Immature natural killer cell (primary cell): ENCODE results near the gene IMMP2L. TPM values are rescaled to one million over a fixed set of nuclear protein-coding genes. Genes with fewer than 3 reads are reported as not detected.

Source experiments
- DNase-seq, 3 donors: peaks; one replicate each; pipeline ENCODE4 v3.0.0; 2022; ENCODE audit warnings: mixed read lengths in 1 of 3
- H3K27ac Mint-ChIP-seq, 6 donors: one replicate each; pipeline ENCODE4 v1.8.0; 2020; ENCODE audit warnings: mixed read lengths in 6 of 6, mild to moderate bottlenecking in 5 of 6, inconsistent platforms in 4 of 6, moderate library complexity in 3 of 6
- H3K27me3 Mint-ChIP-seq, 3 donors: one replicate each; pipeline ENCODE4 v1.8.0; 2020 to 2021; ENCODE audit warnings: low read depth in 3 of 3, mild to moderate bottlenecking in 3 of 3, mixed read lengths in 3 of 3, moderate library complexity in 3 of 3, inconsistent platforms in 1 of 3
- H3K36me3 Mint-ChIP-seq, 3 donors: one replicate each; pipeline ENCODE4 v1.8.0; 2020; ENCODE audit warnings: mixed read lengths in 3 of 3, inconsistent platforms in 2 of 3, mild to moderate bottlenecking in 2 of 3
- H3K4me1 Mint-ChIP-seq, 2 donors: one replicate each; pipeline ENCODE4 v1.8.0; 2020; ENCODE audit warnings: inconsistent platforms in 2 of 2, mild to moderate bottlenecking in 2 of 2, mixed read lengths in 2 of 2, moderate library complexity in 1 of 2
- H3K4me3 Mint-ChIP-seq, 5 donors: one replicate each; pipeline ENCODE4 v1.8.0; 2020; ENCODE audit warnings: mild to moderate bottlenecking in 5 of 5, mixed read lengths in 5 of 5, inconsistent platforms in 3 of 5, moderate library complexity in 3 of 5
- H3K9me3 Mint-ChIP-seq, 6 donors: one replicate each; pipeline ENCODE4 v1.8.0; 2020; ENCODE audit warnings: mild to moderate bottlenecking in 6 of 6, mixed read lengths in 6 of 6, inconsistent platforms in 4 of 6, moderate library complexity in 3 of 6
- polyA plus RNA-seq, 3 donors: library from polyadenylated mRNA; unstranded; fragments of 300-500 nt; fragmentation: Illumina TruSeq; gene quantifications; one replicate each; pipeline ENCODE4 v1.2.3, GENCODE V29; 2021

Gene IMMP2L
- polyA plus RNA-seq, 3 donors from 2014 or later: 17.0 to 20.7 TPM; not detected in 1

- H3K4me3 Mint-ChIP-seq: no peak overlapping the region
- H3K9me3 Mint-ChIP-seq: peaks cover 0 to 13% (median 3%) of the 10 kb centered on the region in 6 donors
- no peak for DNase-seq
- H3K27me3 Mint-ChIP-seq: peaks cover 0 to 4% (median 0%) of the 10 kb centered on the region in 3 donors
- peaks cover 0 to 5% (median 4%) of the 10 kb centered on the region in 3 donors for H3K36me3 Mint-ChIP-seq
- no peaks in the 10 kb centered on the region for H3K4me1 Mint-ChIP-seq
- no peak overlapping the region for H3K27ac Mint-ChIP-seq
Observed at GRCh38 chr7:111381590-111381989, 180.7 kb downstream of the IMMP2L start.

GRCh38 chr7:111380945-111381344, 181.3 kb downstream of the IMMP2L start:
- no peak overlapping the region for H3K4me3 Mint-ChIP-seq
- peaks cover 0 to under 1% (median under 1%) of the 10 kb centered on the region in 3 donors for H3K36me3 Mint-ChIP-seq
- H3K27me3 Mint-ChIP-seq: peaks cover 0 to 4% (median 0%) of the 10 kb centered on the region in 3 donors
- DNase-seq: no peak
- H3K27ac Mint-ChIP-seq: no peak overlapping the region
- H3K4me1 Mint-ChIP-seq: no peaks in the 10 kb centered on the region
- peaks cover 0 to 6% (median 1%) of the 10 kb centered on the region in 6 donors for H3K9me3 Mint-ChIP-seq

- H3K27ac Mint-ChIP-seq: no peak overlapping the region
- peaks cover 0 to 2% (median 2%) of the 10 kb centered on the region in 3 donors for H3K27me3 Mint-ChIP-seq
- H3K4me1 Mint-ChIP-seq: no peaks in the 10 kb centered on the region
- DNase-seq: no peak
- peaks cover 0 to 2% (median 0%) of the 10 kb centered on the region in 3 donors for H3K36me3 Mint-ChIP-seq
- H3K4me3 Mint-ChIP-seq: no peak overlapping the region
- peaks cover 0 to 1% (median 0%) of the 10 kb centered on the region in 6 donors for H3K9me3 Mint-ChIP-seq
Observed at GRCh38 chr7:111374027-111374426, 188.3 kb downstream of the IMMP2L start.

- H3K9me3 Mint-ChIP-seq: peaks cover 0 to 1% (median 0%) of the 10 kb centered on the region in 6 donors
- H3K4me3 Mint-ChIP-seq: no peak overlapping the region
- H3K27me3 Mint-ChIP-seq: peaks cover 0 to 2% (median 0%) of the 10 kb centered on the region in 3 donors
- peaks cover 0 to 2% (median 0%) of the 10 kb centered on the region in 3 donors for H3K36me3 Mint-ChIP-seq
- no peak for DNase-seq
- no peak overlapping the region for H3K27ac Mint-ChIP-seq
- no peaks in the 10 kb centered on the region for H3K4me1 Mint-ChIP-seq
Observed at GRCh38 chr7:111371437-111371836, 190.9 kb downstream of the IMMP2L start.

- H3K4me3 Mint-ChIP-seq: no peak overlapping the region
- DNase-seq: no peak
- no peak overlapping the region for H3K27ac Mint-ChIP-seq
- peaks cover 0 to 1% (median 0%) of the 10 kb centered on the region in 6 donors for H3K9me3 Mint-ChIP-seq
- no peaks in the 10 kb centered on the region for H3K4me1 Mint-ChIP-seq
- H3K27me3 Mint-ChIP-seq: peaks cover 0 to 2% (median 0%) of the 10 kb centered on the region in 3 donors
- H3K36me3 Mint-ChIP-seq: peaks cover 0 to 2% (median 0%) of the 10 kb centered on the region in 3 donors
Observed at GRCh38 chr7:111370002-111370401, 192.3 kb downstream of the IMMP2L start.

- no peaks in the 10 kb centered on the region for H3K4me1 Mint-ChIP-seq
- DNase-seq: no peak
- no peak overlapping the region for H3K4me3 Mint-ChIP-seq
- peaks cover 0 to 3% (median 0%) of the 10 kb centered on the region in 6 donors for H3K9me3 Mint-ChIP-seq
- peaks cover 0 to 3% (median 2%) of the 10 kb centered on the region in 3 donors for H3K36me3 Mint-ChIP-seq
- no peak overlapping the region for H3K27ac Mint-ChIP-seq
- peaks cover 0 to 2% (median 0%) of the 10 kb centered on the region in 3 donors for H3K27me3 Mint-ChIP-seq
Observed at GRCh38 chr7:111368381-111369065, 193.8 kb downstream of the IMMP2L start.

- Mint-ChIP-seq H3K27me3 (no peaks in the 10 kb centered on the region), H3K4me1 (no peaks in the 10 kb centered on the region), H3K4me3 (no peak overlapping the region), H3K36me3 (peaks cover 0 to 4% (median 3%) of the 10 kb centered on the region in 3 donors), H3K9me3 (peaks cover 0 to 6% (median 0%) of the 10 kb centered on the region in 6 donors), H3K27ac (no peak overlapping the region)
- DNase-seq: no peak
Observed at GRCh38 chr7:111364413-111364812, 197.9 kb downstream of the IMMP2L start.

- Mint-ChIP-seq H3K4me3 (no peak overlapping the region), H3K4me1 (no peaks in the 10 kb centered on the region), H3K27me3 (no peaks in the 10 kb centered on the region), H3K27ac (no peak overlapping the region), H3K36me3 (peaks cover 0 to 4% (median 3%) of the 10 kb centered on the region in 3 donors), H3K9me3 (peaks cover 0 to 6% (median 0%) of the 10 kb centered on the region in 6 donors)
- no peak for DNase-seq
Observed at GRCh38 chr7:111363099-111363498, 199.2 kb downstream of the IMMP2L start.

GRCh38 chr7:111362506-111363054, 199.7 kb downstream of the IMMP2L start:
- no peak for DNase-seq
- H3K27ac Mint-ChIP-seq: no peak overlapping the region
- H3K27me3 Mint-ChIP-seq: no peaks in the 10 kb centered on the region
- H3K4me3 Mint-ChIP-seq: no peak overlapping the region
- H3K9me3 Mint-ChIP-seq: peaks cover 0 to 8% (median 0%) of the 10 kb centered on the region in 6 donors
- no peaks in the 10 kb centered on the region for H3K4me1 Mint-ChIP-seq
- H3K36me3 Mint-ChIP-seq: peaks cover 0 to 4% (median 3%) of the 10 kb centered on the region in 3 donors

- Mint-ChIP-seq H3K36me3 (peaks cover 0 to 4% (median 3%) of the 10 kb centered on the region in 3 donors), H3K9me3 (peaks cover 0 to 8% (median 0%) of the 10 kb centered on the region in 6 donors), H3K27me3 (no peaks in the 10 kb centered on the region), H3K4me3 (no peak overlapping the region), H3K4me1 (no peaks in the 10 kb centered on the region), H3K27ac (no peak overlapping the region)
- no peak for DNase-seq
Observed at GRCh38 chr7:111358915-111359314, 203.4 kb downstream of the IMMP2L start.

GRCh38 chr7:111357691-111358090, 204.6 kb downstream of the IMMP2L start:
- H3K9me3 Mint-ChIP-seq: peaks cover 0 to 6% (median 0%) of the 10 kb centered on the region in 6 donors
- no peak for DNase-seq

GRCh38 chr7:111356941-111357340, 205.4 kb downstream of the IMMP2L start:
- no peak for DNase-seq
- no peak overlapping the region for H3K4me3 Mint-ChIP-seq
- no peak overlapping the region for H3K27ac Mint-ChIP-seq
- peaks cover 0 to 2% (median 0%) of the 10 kb centered on the region in 6 donors for H3K9me3 Mint-ChIP-seq
- peaks cover 0 to 4% (median 0%) of the 10 kb centered on the region in 3 donors for H3K36me3 Mint-ChIP-seq
- H3K27me3 Mint-ChIP-seq: no peaks in the 10 kb centered on the region
- H3K4me1 Mint-ChIP-seq: no peaks in the 10 kb centered on the region

More at GRCh38 chr7:111357691-111358090, 204.6 kb downstream of the IMMP2L start:
- H3K4me1 Mint-ChIP-seq: no peaks in the 10 kb centered on the region
- H3K27ac Mint-ChIP-seq: no peak overlapping the region
- H3K36me3 Mint-ChIP-seq: peaks cover 0 to 4% (median 0%) of the 10 kb centered on the region in 3 donors
- no peaks in the 10 kb centered on the region for H3K27me3 Mint-ChIP-seq
- no peak overlapping the region for H3K4me3 Mint-ChIP-seq

- no peaks in the 10 kb centered on the region for H3K4me1 Mint-ChIP-seq
- H3K27ac Mint-ChIP-seq: no peak overlapping the region
- no peak overlapping the region for H3K4me3 Mint-ChIP-seq
- DNase-seq: no peak
- no peaks in the 10 kb centered on the region for H3K36me3 Mint-ChIP-seq
- peaks cover 0 to 3% (median under 1%) of the 10 kb centered on the region in 6 donors for H3K9me3 Mint-ChIP-seq
- H3K27me3 Mint-ChIP-seq: no peaks in the 10 kb centered on the region
Observed at GRCh38 chr7:111352319-111352718, 210.0 kb downstream of the IMMP2L start.

GRCh38 chr7:111346219-111346618, 216.1 kb downstream of the IMMP2L start:
- Mint-ChIP-seq H3K9me3 (peaks cover 14 to 46% (median 23%) of the 10 kb centered on the region in 6 donors), H3K36me3 (peaks cover 8 to 13% (median 11%) of the 10 kb centered on the region in 3 donors), H3K27me3 (peaks cover 0 to 4% (median 0%) of the 10 kb centered on the region in 3 donors), H3K4me1 (no peaks in the 10 kb centered on the region), H3K27ac (no peak overlapping the region), H3K4me3 (no peak overlapping the region)
- DNase-seq: no peak
